Fibroblast of mammary gland (primary cell): Measurements from ENCODE around the gene VWA8.

Source experiments
- DNase-seq: peaks from one replicate; pipeline ENCODE4 v3.0.0-alpha.2; 2010; ENCODE audit warnings: low read depth
- H3K4me3 ChIP-seq: 2 replicates; pipeline ENCODE4 v1.5.1; 2011; ENCODE audit warnings: low read depth, mild to moderate bottlenecking, low read length, moderate library complexity; ENCODE audit not compliant: control insufficient read depth
- TF ChIP-seq, protein P1 (sequence below): conservative IDR thresholded peaks from 2 replicates; pipeline ENCODE4 v1.5.1; 2011; ENCODE audit warnings: low read depth, low read length, inconsistent platforms; ENCODE audit not compliant: control insufficient read depth, insufficient read depth

Gene VWA8

DNA sequence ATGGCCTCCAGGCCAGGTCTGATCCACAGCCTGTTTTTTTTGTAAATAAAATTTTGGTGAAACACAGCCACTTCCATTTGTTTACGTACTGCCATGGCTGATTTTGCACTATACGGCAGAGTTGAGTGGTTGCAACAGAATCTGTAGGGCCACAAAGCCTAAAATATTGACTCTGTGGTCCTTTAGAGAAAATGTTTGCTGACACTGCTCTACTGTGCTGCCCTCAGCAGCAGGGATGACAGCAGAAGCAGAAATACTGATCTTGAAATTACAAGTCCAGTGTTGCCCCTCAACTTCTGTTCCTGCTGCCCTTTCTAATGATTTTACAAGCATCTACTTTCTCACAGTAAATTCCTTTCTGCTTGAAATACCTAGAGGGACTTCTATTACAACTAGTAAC, 258.4 kb downstream of the VWA8 start:
- H3K4me3 ChIP-seq = no peak overlapping the region
- TF ChIP-seq, protein P1, sequence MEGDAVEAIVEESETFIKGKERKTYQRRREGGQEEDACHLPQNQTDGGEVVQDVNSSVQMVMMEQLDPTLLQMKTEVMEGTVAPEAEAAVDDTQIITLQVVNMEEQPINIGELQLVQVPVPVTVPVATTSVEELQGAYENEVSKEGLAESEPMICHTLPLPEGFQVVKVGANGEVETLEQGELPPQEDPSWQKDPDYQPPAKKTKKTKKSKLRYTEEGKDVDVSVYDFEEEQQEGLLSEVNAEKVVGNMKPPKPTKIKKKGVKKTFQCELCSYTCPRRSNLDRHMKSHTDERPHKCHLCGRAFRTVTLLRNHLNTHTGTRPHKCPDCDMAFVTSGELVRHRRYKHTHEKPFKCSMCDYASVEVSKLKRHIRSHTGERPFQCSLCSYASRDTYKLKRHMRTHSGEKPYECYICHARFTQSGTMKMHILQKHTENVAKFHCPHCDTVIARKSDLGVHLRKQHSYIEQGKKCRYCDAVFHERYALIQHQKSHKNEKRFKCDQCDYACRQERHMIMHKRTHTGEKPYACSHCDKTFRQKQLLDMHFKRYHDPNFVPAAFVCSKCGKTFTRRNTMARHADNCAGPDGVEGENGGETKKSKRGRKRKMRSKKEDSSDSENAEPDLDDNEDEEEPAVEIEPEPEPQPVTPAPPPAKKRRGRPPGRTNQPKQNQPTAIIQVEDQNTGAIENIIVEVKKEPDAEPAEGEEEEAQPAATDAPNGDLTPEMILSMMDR = no peak
- no peak for DNase-seq

DNA sequence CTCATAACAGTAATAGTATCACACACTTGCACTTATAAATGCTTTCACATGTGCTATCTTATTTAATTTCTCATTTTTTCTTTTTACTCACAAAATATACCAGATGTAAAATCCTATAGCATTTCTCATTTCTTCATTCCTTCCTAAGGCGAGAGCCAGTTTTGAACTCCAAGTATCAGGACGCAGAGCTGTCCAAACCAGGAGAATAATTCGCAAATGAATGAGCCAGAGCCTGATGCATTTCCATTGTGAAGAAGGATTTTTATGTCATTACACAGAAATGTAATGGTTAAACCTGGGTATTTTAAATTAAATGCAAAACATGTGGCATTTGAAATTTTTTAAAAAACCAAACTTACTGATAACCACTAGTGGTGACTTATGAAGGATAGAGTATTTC, 259.2 kb downstream of the VWA8 start:
- TF ChIP-seq, protein P1 = no peak
- DNase-seq = no peak
- no peak overlapping the region for H3K4me3 ChIP-seq

DNA sequence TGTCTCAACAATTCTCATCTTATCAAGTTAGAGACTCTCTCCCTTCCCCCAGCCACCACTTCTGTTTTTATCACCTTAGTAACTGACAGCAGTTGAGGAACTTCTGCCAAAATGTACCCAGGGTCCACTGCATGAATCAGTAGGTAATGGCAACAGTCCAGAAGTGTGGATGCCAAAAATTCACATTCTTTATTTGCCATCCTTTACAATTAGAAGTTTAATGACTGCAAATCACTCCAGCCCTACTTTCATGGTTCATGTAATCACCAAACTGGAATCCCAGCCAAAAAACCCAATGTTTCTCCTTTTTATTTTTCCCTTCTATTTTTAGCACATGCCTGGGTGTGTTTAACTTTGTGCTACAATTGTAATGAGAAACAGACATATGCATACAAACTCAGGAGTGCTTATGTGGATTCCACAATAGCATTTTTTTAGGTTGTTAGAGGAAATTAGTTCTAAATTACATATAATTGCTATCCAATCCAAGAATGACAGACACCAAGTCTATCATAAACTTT, 260.1 kb downstream of the VWA8 start:
- DNase-seq = peak; percentile 79
- H3K4me3 ChIP-seq = no peak overlapping the region
- TF ChIP-seq, protein P1 = no peak

DNA sequence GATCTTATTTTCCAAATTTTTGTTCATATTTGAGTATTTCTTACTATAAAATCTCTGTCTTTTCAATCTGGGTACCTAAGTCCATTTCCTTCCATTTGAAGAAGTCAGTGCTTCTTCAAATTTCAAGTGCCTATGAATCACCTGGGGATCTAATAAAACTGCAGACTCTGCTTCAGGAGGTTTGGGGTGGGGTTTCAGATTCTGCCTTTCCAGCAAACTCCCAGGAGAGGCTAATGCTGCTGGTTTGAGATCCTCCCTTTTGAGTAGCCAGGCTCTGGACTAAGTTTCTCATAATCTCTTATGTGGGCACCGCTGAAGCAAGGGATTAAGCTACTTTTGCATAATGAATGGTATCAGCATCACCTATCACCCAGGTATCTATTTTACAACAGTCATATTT, 261.1 kb downstream of the VWA8 start:
- TF ChIP-seq, protein P1 = no peak
- no peak overlapping the region for H3K4me3 ChIP-seq
- DNase-seq = no peak

DNA sequence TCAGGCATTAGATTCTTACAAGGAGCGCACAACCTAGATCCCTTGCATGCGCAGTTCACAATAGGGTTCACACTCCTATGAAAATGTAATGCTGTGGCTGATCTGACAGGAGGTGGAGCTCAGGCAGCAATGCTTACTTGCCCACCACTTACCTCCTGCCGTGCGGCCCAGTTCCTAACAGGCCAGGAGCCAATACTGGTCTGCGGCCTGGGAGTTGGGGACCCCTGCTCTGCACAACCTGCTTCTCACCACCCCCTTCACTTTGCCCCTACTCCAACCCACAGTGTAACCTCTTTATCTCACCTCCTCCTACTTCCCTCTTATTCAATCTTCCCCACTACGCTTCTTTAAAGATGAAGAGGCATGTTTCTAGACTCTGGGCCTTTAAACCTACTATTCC, 263.3 kb downstream of the VWA8 start:
- H3K4me3 ChIP-seq = no peak overlapping the region
- no peak for DNase-seq
- TF ChIP-seq, protein P1 = no peak

DNA sequence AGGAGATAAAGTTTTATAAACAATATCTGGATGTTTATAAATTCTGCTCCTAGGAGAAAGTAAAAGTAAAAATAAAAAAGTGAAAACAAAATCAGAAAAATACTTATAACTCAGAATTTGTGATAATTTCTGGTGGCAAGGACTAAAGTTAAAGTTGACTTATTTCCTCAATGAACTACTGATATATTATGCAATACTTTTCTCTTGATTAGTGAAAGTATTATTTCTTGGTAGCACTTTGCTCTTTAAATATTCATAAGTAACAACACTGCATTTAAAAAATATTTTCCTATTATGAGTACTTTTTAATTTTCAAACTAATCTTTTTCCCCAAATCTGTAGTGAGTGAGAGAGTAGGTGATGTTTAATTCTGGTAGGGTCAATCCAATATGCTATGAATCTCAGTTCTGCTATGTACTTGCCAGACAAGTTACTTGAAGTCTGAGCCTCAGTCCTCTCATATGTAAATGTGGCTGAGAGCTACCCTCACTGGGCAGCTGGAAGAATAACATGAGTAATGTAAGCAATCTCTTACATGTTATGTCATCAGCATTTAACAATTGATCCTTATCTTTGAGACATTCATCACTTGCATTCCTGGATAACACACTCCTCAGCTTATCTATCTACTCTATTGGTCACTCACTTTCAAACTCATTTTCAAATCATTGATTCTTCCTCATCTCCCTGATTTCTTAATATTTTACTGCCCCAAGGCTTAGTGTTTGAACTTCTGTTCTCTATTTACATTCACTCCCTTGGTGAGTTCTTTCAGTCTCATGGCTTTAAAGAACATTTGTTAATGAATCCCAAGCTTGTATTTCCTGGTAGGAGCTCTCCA, 264.5 kb downstream of the VWA8 start:
- DNase-seq = peak; percentile 54
- TF ChIP-seq, protein P1 = no peak
- no peak overlapping the region for H3K4me3 ChIP-seq
